ENCODE results near the gene NNMT. TPM values are rescaled to one million over a fixed set of nuclear protein-coding genes. Genes with fewer than 3 reads are reported as not detected.

The NNMT gene
- total RNA-seq, 1 donor from 2014 or later = 72.9 TPM

DNA sequence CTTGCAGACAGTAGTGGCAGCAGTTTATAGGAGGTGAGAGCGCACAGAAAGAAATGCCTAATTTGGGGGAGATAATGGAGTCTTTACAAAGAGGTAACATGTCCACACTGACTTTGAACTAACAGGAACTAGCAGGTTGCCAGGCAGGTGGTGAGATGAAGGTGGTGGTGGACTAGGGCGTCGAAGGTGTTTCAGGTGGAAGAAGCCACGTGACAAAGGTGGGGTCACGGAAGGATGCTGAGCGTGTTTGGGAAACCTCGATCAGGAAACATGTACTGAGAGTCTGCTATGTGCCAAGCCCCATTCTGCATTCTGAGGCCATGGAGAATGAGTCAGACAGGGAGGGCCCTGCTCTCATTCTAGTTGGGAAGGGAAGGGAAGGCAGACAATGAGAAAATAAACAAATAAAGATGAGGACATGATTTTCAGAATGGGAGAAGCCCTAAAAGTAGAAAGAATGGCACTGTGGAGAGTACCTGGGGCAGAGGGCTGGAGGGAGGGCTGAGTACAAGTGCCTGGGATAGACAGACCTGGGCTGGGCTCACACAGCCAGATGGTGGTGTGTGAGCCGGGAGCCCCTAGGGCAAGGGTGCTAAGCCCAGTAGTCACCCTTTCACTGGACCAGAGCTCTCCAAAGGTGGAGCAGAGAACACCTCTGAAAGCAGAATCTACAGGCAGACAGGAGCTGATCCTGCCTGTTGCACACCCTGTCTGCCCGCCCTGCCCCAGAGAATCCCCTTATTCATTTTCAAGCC is 16.2 kb upstream of the NNMT start:
- no peak for DNase-seq (ENCODE audit: low spot score)
- intact Hi-C loops (cut with DNase I) = loop anchor here (5.0 kb wide), 2 partner anchors 37 to 62 kb away; no protein-coding TSS in a partner anchor

DNA sequence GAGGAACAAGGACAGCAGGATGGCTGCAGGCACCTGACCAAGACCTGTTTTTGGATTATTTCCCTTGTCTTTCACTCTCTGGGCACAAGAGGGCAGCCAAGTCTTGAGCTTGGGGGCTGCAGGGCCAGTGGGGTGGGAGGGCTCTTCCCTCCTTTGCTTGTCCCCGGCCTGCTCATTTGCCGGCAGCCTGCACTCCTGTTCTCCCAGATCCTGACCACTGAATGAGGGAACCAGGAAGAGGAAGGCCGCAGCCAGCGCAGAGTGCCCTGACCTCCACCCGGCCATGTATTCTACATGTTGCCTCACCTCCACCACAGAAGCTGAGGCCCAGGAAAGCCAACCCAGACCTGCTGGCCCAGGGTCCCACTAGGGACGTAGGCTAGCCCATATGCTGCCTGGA is 15.5 kb upstream of the NNMT start:
- no peak for DNase-seq (ENCODE audit: low spot score)
- intact Hi-C loops (cut with DNase I) = loop anchor here (5.0 kb wide), 2 partner anchors 37 to 62 kb away; no protein-coding TSS in a partner anchor

- intact Hi-C loops (cut with DNase I) = loop anchor here (5.0 kb wide), 2 partner anchors 36 to 61 kb away; no protein-coding TSS in a partner anchor
- no peak for DNase-seq (ENCODE audit: low spot score)
Measured at GRCh38 chr11:114281388-114281956, 14.7 kb upstream of the NNMT start.

- DNase-seq (ENCODE audit: low spot score) = no peak
- intact Hi-C loops (cut with DNase I) = loop anchor here (5.0 kb wide), 2 partner anchors 35 to 60 kb away; no protein-coding TSS in a partner anchor
Measured at GRCh38 chr11:114282488-114282887, 13.7 kb upstream of the NNMT start.

- intact Hi-C loops (cut with DNase I) = loop anchor here (1.0 to 5.0 kb wide), 3 partner anchors 34 to 479 kb away; no protein-coding TSS in a partner anchor
- no peak for DNase-seq (ENCODE audit: low spot score)
Measured at GRCh38 chr11:114283422-114283821, 12.8 kb upstream of the NNMT start.

DNA sequence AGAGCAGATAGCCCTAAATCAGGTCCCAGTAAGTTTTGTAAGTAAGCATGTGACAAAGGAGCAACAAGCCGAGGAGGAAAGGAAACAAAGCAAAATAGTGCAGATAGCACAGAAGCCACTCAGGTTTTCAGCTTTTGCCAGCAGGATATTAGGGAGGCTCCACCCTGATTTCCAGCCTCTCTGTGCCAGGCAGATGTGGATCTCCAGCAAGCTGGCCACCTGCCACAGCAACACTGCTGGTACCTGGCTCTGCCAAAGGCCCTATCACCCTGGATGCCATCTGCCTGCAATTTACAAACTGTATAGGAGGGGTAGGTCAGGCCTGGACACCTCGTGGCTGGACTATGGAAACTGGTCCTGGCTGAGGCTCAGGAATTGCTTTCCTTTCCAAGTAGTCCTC is 12.2 kb upstream of the NNMT start:
- intact Hi-C loops (cut with DNase I) = loop anchor here (5.0 kb wide), 2 partner anchors 33 to 58 kb away; no protein-coding TSS in a partner anchor
- DNase-seq (ENCODE audit: low spot score) = no peak

- DNase-seq (ENCODE audit: low spot score) = no peak
- intact Hi-C loops (cut with DNase I) = loop anchor here (5.0 kb wide), 2 partner anchors 32 to 57 kb away; no protein-coding TSS in a partner anchor
Measured at GRCh38 chr11:114284914-114285313, 11.3 kb upstream of the NNMT start.

DNA sequence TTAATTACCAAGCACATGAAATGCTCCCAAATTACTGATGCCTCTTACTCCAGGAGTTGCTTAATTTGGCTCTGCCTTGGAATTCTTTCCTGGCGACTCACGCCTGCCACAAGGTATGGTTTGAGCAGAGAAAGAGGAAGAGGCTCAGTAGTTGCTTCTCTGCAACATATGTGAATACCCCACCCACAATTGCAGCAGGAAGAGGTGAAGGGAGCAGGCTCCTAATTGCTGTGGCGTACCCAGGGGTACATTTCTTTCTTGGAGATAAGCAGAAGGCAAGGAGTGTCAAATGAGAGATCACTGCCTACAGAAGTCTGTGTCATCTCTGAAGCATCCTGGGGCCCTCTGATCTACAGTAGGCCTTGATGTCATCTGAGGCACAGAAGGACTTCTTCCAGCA is 10.6 kb upstream of the NNMT start:
- intact Hi-C loops (cut with DNase I) = no loop called here
- DNase-seq (ENCODE audit: low spot score) = no peak

DNA sequence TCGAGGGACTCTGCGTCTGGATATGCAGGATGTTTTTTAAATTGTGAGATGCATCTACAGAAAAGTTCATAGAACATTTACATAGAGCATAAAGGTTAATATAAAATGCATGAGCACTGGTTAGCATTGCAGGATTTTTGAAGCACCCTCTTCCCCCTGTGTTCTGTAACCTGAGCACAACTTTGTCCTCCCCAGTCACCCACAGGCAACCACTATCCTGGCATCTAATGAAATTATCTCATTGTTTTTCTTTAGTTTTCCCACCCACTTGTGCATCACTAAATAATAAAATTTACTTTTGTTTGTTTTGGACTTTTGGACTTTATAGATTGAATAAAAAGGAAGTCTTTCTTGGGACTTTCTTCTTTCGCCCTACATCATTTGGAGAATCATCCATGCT is 10.0 kb upstream of the NNMT start:
- no peak for DNase-seq (ENCODE audit: low spot score)
- intact Hi-C loops (cut with DNase I) = no loop called here

DNA sequence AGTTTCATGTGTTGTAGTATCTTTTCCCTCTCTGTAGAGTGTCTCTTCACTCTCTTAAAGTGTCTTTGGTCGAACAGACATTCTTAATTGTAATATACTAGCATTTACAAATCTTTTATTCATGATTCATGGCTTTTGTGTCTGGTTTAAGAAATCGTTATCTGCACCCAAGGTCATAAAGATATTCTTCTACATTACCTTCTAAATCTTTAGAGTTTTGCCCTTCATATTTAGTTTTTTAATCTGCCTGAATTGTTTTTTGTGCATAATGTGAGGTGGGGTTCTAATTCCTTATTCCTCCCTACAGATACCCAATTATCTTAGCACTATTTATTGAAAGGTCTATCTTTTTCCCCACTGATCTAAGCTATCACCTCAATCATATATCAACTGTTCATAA is 9.0 kb upstream of the NNMT start:
- intact Hi-C loops (cut with DNase I) = no loop called here
- no peak for DNase-seq (ENCODE audit: low spot score)

DNA sequence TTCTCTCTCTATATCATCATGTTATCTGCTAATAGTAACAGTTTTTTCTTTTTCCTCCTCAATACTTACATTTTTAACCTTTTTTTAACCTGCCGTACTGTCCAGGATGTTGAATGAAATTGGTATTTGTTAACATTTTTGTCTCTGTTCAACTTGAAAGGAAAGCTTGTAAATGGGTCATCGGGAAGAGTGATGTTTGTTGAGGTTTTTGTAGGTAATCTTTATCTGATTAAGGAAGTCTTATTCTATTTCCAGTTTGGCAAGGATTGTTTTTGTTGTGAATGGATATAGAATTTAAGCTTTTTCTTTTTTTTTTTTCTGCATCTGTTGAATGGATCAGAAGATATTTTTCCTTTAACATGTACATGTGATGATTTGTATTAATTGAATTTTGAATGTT is 8.1 kb upstream of the NNMT start:
- no peak for DNase-seq (ENCODE audit: low spot score)
- intact Hi-C loops (cut with DNase I) = no loop called here

DNA sequence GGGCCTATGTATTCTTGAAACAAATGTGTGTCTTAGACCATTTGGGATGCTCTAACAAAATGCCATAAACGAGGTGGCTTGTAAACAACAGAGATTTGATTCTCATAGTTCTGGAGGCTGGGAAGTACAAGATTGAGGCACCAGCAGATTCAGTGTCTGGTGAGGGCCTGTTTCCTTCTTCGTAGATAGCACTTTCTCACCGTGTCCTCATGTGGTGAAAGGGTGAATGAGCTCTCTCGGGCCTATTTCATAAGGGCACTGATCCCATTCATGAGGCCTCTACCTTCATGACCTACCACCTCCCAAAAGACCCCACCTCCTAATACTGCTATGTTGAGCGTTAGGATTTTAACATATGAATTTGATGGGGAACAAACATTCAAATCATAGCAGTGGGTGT is 6.4 kb upstream of the NNMT start:
- intact Hi-C loops (cut with DNase I) = loop anchor here (10.0 kb wide), 1 partner anchor 115 kb away; the partner anchor contains the start of genes C11orf71 and RBM7
- DNase-seq (ENCODE audit: low spot score) = no peak

DNA sequence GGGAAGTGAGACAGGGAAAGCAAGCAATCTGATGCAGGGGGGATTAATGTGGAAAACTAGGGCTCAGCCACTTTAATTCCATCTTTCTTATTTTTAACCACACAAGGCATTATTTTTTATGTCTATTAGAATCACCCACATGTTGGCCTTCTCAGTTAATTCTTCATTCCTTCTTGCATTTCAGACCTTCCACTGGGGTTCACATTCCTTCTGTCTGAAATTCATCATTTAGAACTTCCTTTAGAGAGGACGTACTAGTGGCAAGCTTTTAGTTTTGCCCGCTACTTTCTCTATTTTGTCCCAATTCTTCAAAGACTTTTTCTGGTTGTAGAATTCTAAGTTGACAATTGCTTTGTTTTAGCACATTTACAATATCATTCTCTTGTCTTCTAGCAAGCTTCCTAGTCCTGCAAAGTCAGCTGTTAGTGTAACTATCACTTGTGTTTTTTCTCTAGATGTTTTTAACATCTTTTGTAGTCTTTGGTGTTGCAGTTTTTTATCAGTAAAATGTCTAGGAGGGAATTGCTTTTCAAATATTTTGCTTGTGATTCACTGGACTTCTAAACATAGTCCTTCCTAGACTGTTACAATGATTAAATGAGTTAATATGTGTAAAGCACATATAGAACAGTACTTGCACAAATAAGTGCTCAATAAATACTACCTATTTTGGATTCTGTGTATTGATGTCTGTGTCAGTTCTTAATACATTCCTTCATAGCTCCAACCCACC is 5.5 kb upstream of the NNMT start:
- no peak for DNase-seq (ENCODE audit: low spot score)
- intact Hi-C loops (cut with DNase I) = loop anchor here (10.0 kb wide), 1 partner anchor 114 kb away; the partner anchor contains the start of genes C11orf71 and RBM7

GRCh38 chr11:114291381-114291780 is 4.8 kb upstream of the NNMT start:
- intact Hi-C loops (cut with DNase I) = loop anchor here (10.0 kb wide), 1 partner anchor 113 kb away; the partner anchor contains the start of genes C11orf71 and RBM7
- DNase-seq (ENCODE audit: low spot score) = no peak

DNA sequence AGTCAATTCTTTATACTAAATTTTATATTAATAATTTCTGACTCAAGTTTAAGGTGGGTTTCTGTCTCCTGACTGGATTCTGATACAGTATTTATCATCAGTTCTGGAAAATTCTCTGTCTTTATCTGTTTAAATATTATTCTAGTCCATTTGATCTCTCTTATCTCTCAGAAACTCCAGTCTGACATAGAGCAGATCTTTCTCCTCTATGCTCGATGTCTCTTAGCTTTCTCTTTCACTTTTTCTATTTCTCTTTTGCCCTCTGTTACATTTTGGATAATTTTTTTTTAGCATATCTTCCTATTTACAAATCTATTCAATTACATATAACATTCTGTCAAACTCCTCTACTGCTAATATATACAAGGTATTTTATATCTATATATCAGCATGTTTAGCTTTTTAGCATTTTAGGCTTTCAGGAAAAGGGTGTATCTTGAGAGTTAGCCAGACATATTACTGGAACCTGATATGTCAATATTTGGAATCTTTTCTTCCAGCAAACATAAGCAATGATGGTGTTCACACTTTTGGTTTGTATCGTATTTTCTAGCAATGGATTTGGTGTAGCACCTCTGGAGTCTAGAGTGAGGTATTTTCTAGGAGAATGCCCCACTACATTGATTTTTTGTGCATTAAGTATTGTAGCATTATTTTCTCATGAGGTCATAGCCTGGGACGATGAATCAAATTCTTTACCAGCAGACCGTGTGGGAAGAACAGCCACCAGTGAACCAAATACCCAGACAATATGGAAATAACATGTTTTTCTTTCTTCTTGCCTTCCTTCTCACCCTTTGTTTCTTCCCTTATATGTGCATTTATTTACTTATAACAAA is 4.1 kb upstream of the NNMT start:
- intact Hi-C loops (cut with DNase I) = loop anchor here (10.0 kb wide), 1 partner anchor 113 kb away; the partner anchor contains the start of genes C11orf71 and RBM7
- DNase-seq (ENCODE audit: low spot score) = no peak

GRCh38 chr11:114293201-114293711 is 2.9 kb upstream of the NNMT start:
- intact Hi-C loops (cut with DNase I) = loop anchor here (10.0 kb wide), 1 partner anchor 112 kb away; the partner anchor contains the start of genes C11orf71 and RBM7

GRCh38 chr11:114296605-114297372 is 590 bp downstream of the NNMT start:
- DNase-seq (ENCODE audit: low spot score) = no peak
- intact Hi-C loops (cut with DNase I) = loop anchor here (10.0 kb wide), 1 partner anchor 108 kb away; the partner anchor contains the start of genes C11orf71 and RBM7

More at GRCh38 chr11:114293201-114293711, 2.9 kb upstream of the NNMT start:
- DNase-seq (ENCODE audit: low spot score) = no peak

Measured in cardiac septum (tissue), 1 donor.